OCI-LY3 (cell line): ENCODE results near the gene IMMT.

Experiments
- H2AFZ ChIP-seq: fragments of 200-600, 300-600 bp; shearing (Covaris generic); 2 replicates; pipeline ENCODE4 v1.6.0; 2014; ENCODE audit warnings: antibody characterized with exemption, low read depth, low read length
- H3K27ac ChIP-seq: fragments of 200-600, 300-600 bp; sonication (generic); 2 replicates; pipeline ENCODE4 v1.5.1; 2014; ENCODE audit warnings: mild to moderate bottlenecking, low read length, moderate library complexity, mixed read lengths
- H3K27me3 ChIP-seq: fragments of 200-600, 300-600 bp; sonication (generic); 2 replicates; pipeline ENCODE4 v1.6.1; 2014; ENCODE audit warnings: low read depth, low read length, mixed read lengths
- H3K36me3 ChIP-seq: fragments of 200-600, 300-600 bp; sonication (generic); replicated peaks from 2 replicates; pipeline ENCODE3; 2014; ENCODE audit warnings: low read depth, low read length, mixed read lengths
- H3K4me1 ChIP-seq: fragments of 300-600, 200-600 bp; sonication (generic); 2 replicates; pipeline ENCODE4 v1.6.1; 2014; ENCODE audit warnings: low read length, mixed read lengths
- H3K4me2 ChIP-seq: fragments of 200-600, 300-600 bp; sonication (generic); 2 replicates; pipeline ENCODE4 v1.6.1; 2014; ENCODE audit warnings: low read length, mixed read lengths
- H3K4me3 ChIP-seq: fragments of 300-600, 200-600 bp; sonication (generic); 2 replicates; pipeline ENCODE4 v1.5.1; 2014; ENCODE audit warnings: antibody characterized with exemption, mild to moderate bottlenecking, low read length, moderate library complexity
- H3K79me2 ChIP-seq: fragments of 300-600, 200-600 bp; shearing (Covaris generic); 2 replicates; pipeline ENCODE4 v1.6.1; 2014; ENCODE audit warnings: mild to moderate bottlenecking, low read length, mixed read lengths
- H3K9ac ChIP-seq: fragments of 300-600, 200-600 bp; shearing (Covaris generic); 2 replicates; pipeline ENCODE4 v1.6.0; 2014; ENCODE audit warnings: mild to moderate bottlenecking, low read length, moderate library complexity
- H3K9me3 ChIP-seq: fragments of 200-600, 300-600 bp; shearing (Covaris generic); 2 replicates; pipeline ENCODE4 v1.6.1; 2014; ENCODE audit warnings: low read length, mixed read lengths; ENCODE audit not compliant: insufficient read depth
- H4K20me1 ChIP-seq: fragments of 200-600, 300-600 bp; sonication (generic); 2 replicates; pipeline ENCODE4 v1.6.1; 2016; ENCODE audit warnings: low read length, mixed read lengths; ENCODE audit not compliant: insufficient read depth
- CTCF ChIP-seq: fragments of 200-600, 300-600 bp; sonication (generic); IDR thresholded peaks from 2 replicates; pipeline ENCODE4 v1.5.1; 2014; ENCODE audit warnings: antibody characterized with exemption, low read length, low read depth
- EZH2phosphoT487 ChIP-seq: fragments of 200-600 bp; shearing (Covaris generic); IDR thresholded peaks from 2 replicates; pipeline ENCODE4 v1.6.1; 2018; ENCODE audit warnings: antibody characterized with exemption, mixed run types, low read depth

Gene IMMT

GRCh38 chr2:86199834-86200177 lies 4.5 kb upstream of the IMMT start:
- peaks cover 58% of the 10 kb centered on the region for H3K79me2 ChIP-seq
- TF ChIP-seq EZH2phosphoT487 (no peak), CTCF (no peak)
- H3K27me3 ChIP-seq = no peaks in the 10 kb centered on the region
- H2AFZ ChIP-seq = peak overlapping the region; percentile 89
- no peaks in the 10 kb centered on the region for H4K20me1 ChIP-seq
- peak overlapping the region; percentile 75 for H3K4me2 ChIP-seq
- H3K9me3 ChIP-seq = no peaks in the 10 kb centered on the region
- H3K4me3 ChIP-seq = peak overlapping the region; percentile 92
- no peaks in the 10 kb centered on the region for H3K36me3 ChIP-seq
- H3K27ac ChIP-seq = peak overlapping the region; percentile 35
- H3K9ac ChIP-seq = peak overlapping the region; percentile 80
- peaks cover 9% of the 10 kb centered on the region for H3K4me1 ChIP-seq

- no peaks in the 10 kb centered on the region for H3K36me3 ChIP-seq
- peaks cover 17% of the 10 kb centered on the region for H4K20me1 ChIP-seq
- 0 out of 2 replicates have a peak overlapping the region, but pooled peaks have one; percentile 27 for H2AFZ ChIP-seq
- H3K79me2 ChIP-seq = peaks cover 65% of the 10 kb centered on the region
- H3K9ac ChIP-seq = peak overlapping the region; percentile 96
- no peaks in the 10 kb centered on the region for H3K27me3 ChIP-seq
- TF ChIP-seq CTCF (no peak), EZH2phosphoT487 (no peak)
- H3K9me3 ChIP-seq = no peaks in the 10 kb centered on the region
- H3K4me2 ChIP-seq = peak overlapping the region; percentile 88
- H3K4me1 ChIP-seq = peaks cover 16% of the 10 kb centered on the region
- H3K27ac ChIP-seq = peak overlapping the region; percentile 89
- peak overlapping the region; percentile 87 for H3K4me3 ChIP-seq
Measured at GRCh38 chr2:86195808-86196387, 636 bp upstream of the IMMT start.

- no peaks in the 10 kb centered on the region for H3K9me3 ChIP-seq
- peak overlapping the region; percentile 96 for H3K9ac ChIP-seq
- TF ChIP-seq EZH2phosphoT487 (no peak), CTCF (no peak)
- H3K4me2 ChIP-seq = peak overlapping the region; percentile 86
- H3K27ac ChIP-seq = peak overlapping the region; percentile 89
- H3K4me3 ChIP-seq = peak overlapping the region; percentile 87
- H2AFZ ChIP-seq = no peak overlapping the region
- H4K20me1 ChIP-seq = peaks cover 26% of the 10 kb centered on the region
- H3K4me1 ChIP-seq = peaks cover 9% of the 10 kb centered on the region
- peaks cover 6% of the 10 kb centered on the region for H3K36me3 ChIP-seq
- no peaks in the 10 kb centered on the region for H3K27me3 ChIP-seq
- H3K79me2 ChIP-seq = peaks cover 65% of the 10 kb centered on the region
Measured at GRCh38 chr2:86194751-86195054, 559 bp downstream of the IMMT start.

- H3K27me3 ChIP-seq = no peaks in the 10 kb centered on the region
- H3K4me1 ChIP-seq = peaks cover 9% of the 10 kb centered on the region
- H3K9me3 ChIP-seq = no peaks in the 10 kb centered on the region
- H3K79me2 ChIP-seq = peaks cover 67% of the 10 kb centered on the region
- no peak for TF ChIP-seq CTCF
- no peak for TF ChIP-seq EZH2phosphoT487
- H3K27ac ChIP-seq = no peak overlapping the region
- H3K36me3 ChIP-seq = peaks cover 9% of the 10 kb centered on the region
- H3K4me3 ChIP-seq = peak overlapping the region; percentile 87
- no peak overlapping the region for H2AFZ ChIP-seq
- H3K9ac ChIP-seq = peak overlapping the region; percentile 96
- H3K4me2 ChIP-seq = peak overlapping the region; percentile 86
- H4K20me1 ChIP-seq = peaks cover 27% of the 10 kb centered on the region
Measured at GRCh38 chr2:86193901-86194567, 1.2 kb downstream of the IMMT start.
